Germinal center (tissue), 1 donor: ENCODE results near the gene TEAD1.

Experiments used
- DNase-seq: peaks from one replicate; pipeline ENCODE4 v3.0.0; 2012; ENCODE audit warnings: mixed read lengths, low spot score

Gene TEAD1

GRCh38 chr11:12811861-12812260 lies 137.6 kb downstream of the TEAD1 start:
- no peak for DNase-seq

DNA sequence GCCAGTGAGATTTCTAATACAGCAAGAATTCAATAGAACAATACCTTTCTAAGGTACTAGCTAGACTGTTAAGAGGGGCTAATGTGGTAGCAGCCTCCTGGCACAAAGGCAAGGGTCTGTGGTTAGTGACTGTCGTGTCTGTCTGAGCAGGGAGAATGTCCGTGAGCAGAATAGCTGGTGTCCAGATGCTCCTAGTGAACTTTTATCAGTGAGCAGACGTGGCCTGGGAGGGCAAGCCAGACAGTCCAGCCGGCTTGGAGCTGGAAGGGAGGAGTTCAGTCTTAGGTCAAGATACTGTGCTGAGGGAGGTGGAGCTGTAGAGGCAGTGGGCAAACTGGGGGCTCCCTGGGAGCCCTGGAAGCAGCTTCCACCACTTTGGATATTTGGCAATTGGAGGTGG lies 138.6 kb downstream of the TEAD1 start:
- no peak for DNase-seq

- no peak for DNase-seq
These were observed 139.4 kb downstream of the TEAD1 start for GRCh38 chr11:12813371-12814225.

DNA sequence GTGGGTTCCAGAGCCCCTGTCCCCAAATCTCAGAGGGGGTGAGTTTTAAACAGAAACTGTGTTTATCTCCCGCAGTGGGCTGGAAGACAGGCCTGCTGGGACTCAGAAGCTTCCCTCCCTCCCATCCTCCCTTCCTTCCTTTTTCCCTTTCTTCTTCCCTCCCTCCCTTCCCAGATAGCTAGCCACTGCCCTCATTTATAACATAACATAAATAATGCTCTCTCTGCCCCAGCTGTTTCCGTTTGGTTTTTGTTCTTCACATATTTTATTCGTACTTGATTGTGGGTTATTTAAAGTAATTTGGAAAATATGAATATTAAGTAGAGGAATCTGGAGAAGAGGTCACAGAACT lies 140.9 kb downstream of the TEAD1 start:
- DNase-seq: no peak

DNA sequence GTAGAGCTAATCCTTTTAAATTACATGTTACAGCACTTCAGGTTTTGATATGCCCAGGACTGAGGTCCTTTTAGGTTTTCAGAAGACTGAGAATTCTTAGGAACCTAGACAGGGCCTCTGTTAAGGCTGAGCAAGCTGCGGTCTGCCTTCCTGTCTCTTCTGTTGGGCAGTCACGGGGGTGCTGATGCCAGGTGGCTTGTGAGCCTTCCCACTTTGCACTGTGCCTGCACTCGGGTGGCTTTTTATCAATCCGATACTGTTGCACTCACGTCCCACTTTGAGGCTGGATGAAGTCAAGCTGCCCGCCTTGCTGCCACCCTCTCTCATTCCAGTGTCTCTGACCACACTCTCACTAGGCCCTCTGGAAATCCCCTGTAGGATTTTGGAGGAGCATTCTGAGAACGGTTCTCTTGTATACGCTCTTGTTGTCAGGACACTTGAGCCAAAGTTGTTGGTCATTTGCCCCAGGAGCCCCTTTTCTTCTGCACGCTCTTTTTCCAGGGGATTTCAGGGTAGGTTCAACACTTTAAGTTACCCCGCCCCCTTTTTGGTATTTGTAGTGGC lies 141.8 kb downstream of the TEAD1 start:
- DNase-seq: no peak

- no peak for DNase-seq
These were observed 143.6 kb downstream of the TEAD1 start for GRCh38 chr11:12817681-12818332.

DNA sequence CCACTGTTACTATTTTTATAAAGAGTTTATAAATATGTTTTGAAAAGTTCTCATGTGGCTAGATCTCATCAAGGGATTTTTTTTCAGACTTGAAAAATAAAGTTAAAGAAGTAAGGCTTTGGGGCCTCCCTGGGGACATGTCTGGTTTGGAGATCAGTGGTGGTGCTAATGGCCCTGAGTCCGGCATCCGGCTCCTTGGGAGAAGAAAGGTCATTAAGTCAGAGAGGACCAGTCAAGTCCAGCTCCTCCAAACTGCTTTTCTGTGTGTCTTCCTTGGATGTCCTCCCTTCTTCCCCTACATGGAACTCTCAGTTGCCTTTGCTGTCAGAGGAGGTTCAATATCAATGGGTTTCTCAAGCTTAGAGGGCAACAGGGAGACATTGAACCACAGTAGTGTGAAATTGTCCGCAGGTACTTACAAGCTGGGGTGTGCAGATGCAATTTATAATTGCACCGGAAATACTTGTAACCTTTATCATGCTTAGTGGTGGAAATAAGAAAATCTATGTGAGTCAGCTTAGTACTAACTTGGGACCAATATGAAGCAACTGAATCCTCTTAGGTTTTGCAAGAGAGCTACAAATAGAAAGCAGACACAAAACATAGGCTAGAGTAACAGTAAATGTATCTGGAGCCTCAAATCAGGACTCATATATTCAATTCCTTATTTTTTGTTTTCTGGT lies 144.3 kb downstream of the TEAD1 start:
- no peak for DNase-seq

DNA sequence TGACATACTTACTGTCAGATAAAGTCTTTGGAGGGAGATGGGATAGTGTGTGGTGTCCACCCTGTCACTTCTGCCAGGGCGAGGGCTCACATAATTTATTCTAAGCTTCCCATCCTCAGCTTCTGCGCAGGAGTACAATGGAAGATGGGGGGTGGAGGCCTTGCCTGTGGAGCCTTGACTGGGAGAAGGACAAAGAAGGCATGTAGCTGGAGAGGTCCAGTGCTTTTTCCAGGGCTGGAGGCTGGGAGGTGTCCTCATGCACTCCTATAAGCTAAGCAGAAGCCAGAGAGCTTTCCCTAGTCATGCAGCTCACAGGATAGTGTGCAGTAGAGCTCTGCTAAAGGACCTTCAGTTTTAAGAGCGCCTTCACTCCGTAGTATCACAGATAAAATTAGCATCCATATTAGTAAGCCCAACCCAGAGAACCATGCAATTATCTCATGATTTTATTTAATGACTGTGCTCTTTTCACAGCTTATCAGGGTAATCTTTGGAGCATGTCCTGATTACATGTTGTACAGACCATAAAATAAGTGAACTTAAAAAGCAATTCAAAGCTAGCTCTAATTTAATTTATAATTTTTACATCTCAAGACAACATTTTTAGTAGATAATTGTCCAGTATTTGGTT lies 148.3 kb downstream of the TEAD1 start:
- no peak for DNase-seq

DNA sequence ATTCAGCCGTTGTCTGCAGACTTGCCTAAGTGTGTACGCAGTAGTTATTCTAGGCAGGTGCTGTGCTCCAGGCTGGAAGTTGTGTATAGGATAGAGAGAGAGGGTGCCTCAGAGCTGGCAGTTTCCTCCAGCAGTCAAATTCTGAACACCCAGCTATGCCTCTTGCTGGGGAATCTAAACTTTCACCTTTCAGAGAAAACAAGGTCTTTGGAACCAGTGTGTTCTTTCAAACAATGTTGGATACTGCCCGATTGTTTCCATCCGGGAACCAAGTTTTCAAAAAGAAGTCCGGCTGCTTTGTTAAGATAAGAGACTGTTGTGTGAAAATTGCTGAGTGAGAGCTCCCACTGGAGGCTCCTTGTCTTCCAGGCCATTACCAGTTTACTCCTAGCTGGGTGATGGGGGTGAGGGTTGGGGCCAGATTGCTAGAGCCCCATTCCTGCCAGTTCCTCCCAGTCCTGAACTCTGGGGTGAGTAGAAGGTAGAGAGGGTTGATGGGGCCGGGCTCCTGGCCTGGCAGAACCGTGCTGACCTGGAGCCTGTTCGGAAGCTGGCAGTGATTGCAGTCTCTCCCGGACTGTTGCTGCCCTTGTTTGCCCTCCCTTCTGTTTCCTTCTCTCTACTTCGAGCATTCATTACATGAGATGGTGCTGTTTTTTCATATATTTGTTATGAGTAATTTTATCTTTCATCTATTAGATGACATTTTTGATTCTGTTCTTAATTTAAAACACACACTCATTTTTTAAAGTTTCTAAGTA lies 150.2 kb downstream of the TEAD1 start:
- no peak for DNase-seq

GRCh38 chr11:12826441-12826840 lies 152.2 kb downstream of the TEAD1 start:
- DNase-seq: no peak

DNA sequence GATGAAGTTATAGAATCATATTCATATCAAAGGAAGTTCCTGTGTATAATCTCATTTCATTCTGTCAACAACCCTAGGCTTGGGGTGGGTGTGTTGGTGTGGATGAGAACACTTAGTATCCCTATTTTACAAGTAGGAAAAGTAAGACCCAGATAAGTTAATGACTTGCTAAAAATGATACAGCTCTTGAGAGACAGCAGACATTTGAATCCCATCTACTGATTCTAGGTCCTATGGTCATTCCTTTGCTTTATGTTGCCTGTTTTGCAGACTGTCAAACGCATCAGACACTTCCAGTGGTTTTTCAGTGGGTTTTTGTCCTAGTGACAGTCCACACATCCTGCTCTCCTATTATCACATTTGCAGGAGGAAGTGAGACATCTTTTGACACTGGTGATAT lies 153.1 kb downstream of the TEAD1 start:
- no peak for DNase-seq

- no peak for DNase-seq
These were observed 153.9 kb downstream of the TEAD1 start for GRCh38 chr11:12827929-12828812.

DNA sequence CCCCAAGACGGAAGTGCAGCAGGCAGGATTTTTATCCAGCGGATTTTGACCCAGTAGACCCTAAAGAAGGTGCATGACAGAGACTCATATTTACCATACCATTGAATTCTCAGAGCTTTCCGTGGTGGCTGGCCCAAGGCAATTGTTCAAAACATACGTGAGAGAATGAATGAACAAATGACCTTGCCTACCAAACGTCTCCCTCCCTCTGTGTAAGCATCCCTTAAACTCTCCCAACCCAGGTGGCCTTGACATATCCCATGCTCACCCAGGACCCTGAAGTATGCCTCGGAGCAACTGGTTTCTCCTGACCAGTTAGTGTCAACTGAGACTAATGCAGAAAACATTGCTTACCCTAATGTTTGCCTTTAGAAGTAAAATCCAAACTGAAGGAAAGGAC lies 154.9 kb downstream of the TEAD1 start:
- DNase-seq: no peak

GRCh38 chr11:12829540-12830314 lies 155.5 kb downstream of the TEAD1 start:
- no peak for DNase-seq

- no peak for DNase-seq
These were observed 157.4 kb downstream of the TEAD1 start for GRCh38 chr11:12831471-12832202.

GRCh38 chr11:12832480-12833224 lies 158.4 kb downstream of the TEAD1 start:
- DNase-seq: no peak

DNA sequence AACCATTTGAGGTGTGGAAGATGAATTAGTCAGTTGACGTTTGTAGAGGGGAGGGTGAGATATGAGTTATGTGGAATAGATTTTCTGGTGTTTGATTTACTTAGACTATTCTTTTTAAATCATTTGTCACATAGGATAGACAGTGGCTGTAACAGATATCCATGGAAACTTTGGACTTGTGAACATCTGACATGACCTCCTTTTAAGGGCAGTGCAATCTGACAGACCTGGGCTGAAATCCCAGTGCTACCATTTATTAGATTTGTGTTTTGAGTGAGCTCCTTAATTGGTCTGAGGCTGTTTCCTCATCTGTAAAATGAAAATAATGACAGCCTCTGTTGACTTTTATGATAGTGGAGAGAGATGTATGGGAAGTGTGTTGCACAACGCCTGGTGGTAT lies 159.9 kb downstream of the TEAD1 start:
- DNase-seq: no peak

GRCh38 chr11:12834630-12835029 lies 160.4 kb downstream of the TEAD1 start:
- DNase-seq: no peak
